Endothelial cell of umbilical vein (primary cell): ENCODE data around the gene GP5. TPM values are rescaled to one million over a fixed set of nuclear protein-coding genes. Genes with fewer than 3 reads are reported as not detected.

Source experiments
- BruUV-seq: library from RNA; stranded (reverse); fragments of 400-500 nt; replicated peaks from 2 replicates; lab custom pipeline; 2021; lab: Mats Ljungman, UMichigan
- CTCF ChIA-PET: fragments of 300-600, 350-600 bp; sonication (Branson Sonifier 250); formaldehyde crosslinking; loops from one replicate; lab custom pipeline; 2021; ENCODE audit warnings: antibody characterized with exemption, inconsistent platforms; lab: Charles Lee
- POLR2A ChIA-PET: fragments of 300-600, 350-600 bp; sonication (Branson Sonifier 250); formaldehyde crosslinking; loops from one replicate; lab custom pipeline; 2021; ENCODE audit warnings: antibody characterized with exemption, inconsistent platforms; lab: Charles Lee
- DNase-seq: peaks from one replicate; pipeline ENCODE4 v3.0.0-alpha.2; 2011; ENCODE audit warnings: low read depth, low spot score
- FAIRE-seq: peaks from 2 replicates; lab custom pipeline; 2011; peaks lifted over from hg19 to GRCh38; lab: Jason Lieb, UNC
- H2AFZ ChIP-seq: 2 replicates; pipeline ENCODE4 v1.6.0; 2012; ENCODE audit warnings: low read depth, low read length, control low read depth, inconsistent platforms
- H3K27ac ChIP-seq: 2 replicates; pipeline ENCODE4 v1.5.1; 2011; ENCODE audit warnings: low read depth, mild to moderate bottlenecking, control low read depth, low read length, moderate library complexity; ENCODE audit not compliant: insufficient read depth
- H3K27me3 ChIP-seq, 2 experiments: 2 replicates each; pipeline versions ENCODE4 v1.6.0 to v1.6.1; 2011; ENCODE audit warnings: low read length in 2 of 2, mixed read lengths in 1 of 2; ENCODE audit not compliant: control insufficient read depth in 2 of 2, insufficient read depth in 2 of 2
- H3K36me3 ChIP-seq, 2 experiments: 2 replicates in 1 of 2; 3 replicates in 1 of 2; pipeline ENCODE4 v1.5.1; 2011; ENCODE audit warnings: low read length in 2 of 2, mild to moderate bottlenecking in 1 of 2, moderate library complexity in 1 of 2; ENCODE audit not compliant: control insufficient read depth in 2 of 2, insufficient read depth in 2 of 2; ENCODE audit errors: extremely low read depth in 1 of 2
- H3K4me1 ChIP-seq: 3 replicates; pipeline ENCODE4 v1.5.1; 2011; ENCODE audit warnings: mild to moderate bottlenecking, low read length; ENCODE audit not compliant: control insufficient read depth, insufficient read depth; ENCODE audit errors: extremely low read depth
- H3K4me2 ChIP-seq: 2 replicates; pipeline ENCODE4 v1.6.1; 2011; ENCODE audit warnings: low read length, control low read depth, mixed read lengths; ENCODE audit not compliant: insufficient read depth
- H3K4me3 ChIP-seq, 3 experiments: fragments of 200-600 bp in 1 of 3; sonication (generic), shearing (Covaris generic) in 1 of 3; replicated peaks in 1 of 3; 2 replicates each; pipeline ENCODE4 v1.5.1; 2011 to 2016; ENCODE audit warnings: control low read depth in 3 of 3, low read length in 3 of 3, mild to moderate bottlenecking in 2 of 3, inconsistent platforms in 1 of 3, low read depth in 1 of 3, moderate library complexity in 1 of 3; ENCODE audit not compliant: insufficient read depth in 1 of 3
- H3K79me2 ChIP-seq: 2 replicates; pipeline ENCODE4 v1.6.0; 2012; ENCODE audit warnings: low read length, inconsistent platforms; ENCODE audit not compliant: control insufficient read depth, insufficient read depth
- H3K9ac ChIP-seq: replicated peaks from 2 replicates; pipeline ENCODE3; 2011; ENCODE audit warnings: low read length, control low read depth; ENCODE audit not compliant: insufficient read depth; ENCODE audit errors: extremely low read depth
- H3K9me1 ChIP-seq: replicated peaks from 3 replicates; pipeline ENCODE4 v1.6.0; 2011; ENCODE audit warnings: mild to moderate bottlenecking, low read length; ENCODE audit not compliant: control insufficient read depth, insufficient read depth; ENCODE audit errors: extremely low read depth
- H3K9me3 ChIP-seq: replicated peaks from 2 replicates; pipeline ENCODE4 v1.5.1; 2012; ENCODE audit warnings: low read length, inconsistent platforms; ENCODE audit not compliant: control insufficient read depth, insufficient read depth
- H4K20me1 ChIP-seq: replicated peaks from 2 replicates; pipeline ENCODE3; 2011; ENCODE audit warnings: mild to moderate bottlenecking, low read length; ENCODE audit not compliant: control insufficient read depth, insufficient read depth; ENCODE audit errors: extremely low read depth
- CTCF ChIP-seq, 2 donors: IDR thresholded peaks; 1 replicate in 1 of 2; 2 replicates in 1 of 2; pipeline ENCODE4 v1.5.1; 2011; ENCODE audit warnings: low read length in 2 of 2, mild to moderate bottlenecking in 2 of 2, moderate library complexity in 2 of 2, control low read depth in 1 of 2, inconsistent platforms in 1 of 2, low read depth in 1 of 2; ENCODE audit not compliant: insufficient read depth in 1 of 2; ENCODE audit errors: extremely low read depth in 1 of 2
- EZH2 ChIP-seq: IDR thresholded peaks from 2 replicates; pipeline ENCODE4 v1.6.1; 2012; ENCODE audit warnings: borderline replicate concordance, low read depth, mild to moderate bottlenecking, moderate library complexity, low read length, inconsistent platforms; ENCODE audit not compliant: severe bottlenecking
- FOS ChIP-seq: IDR thresholded peaks from 2 replicates; pipeline ENCODE4 v1.6.1; 2011; ENCODE audit warnings: mild to moderate bottlenecking, low read length, moderate library complexity, borderline replicate concordance; ENCODE audit not compliant: insufficient read depth
- GATA2 ChIP-seq: IDR thresholded peaks from 2 replicates; pipeline ENCODE4 v1.7.0; 2011; ENCODE audit warnings: low read depth, mild to moderate bottlenecking, moderate library complexity, mixed read lengths, low read length; ENCODE audit not compliant: insufficient read length, insufficient read depth
- JUN ChIP-seq: IDR thresholded peaks from 2 replicates; pipeline ENCODE4 v1.6.1; 2011; ENCODE audit warnings: borderline replicate concordance, low read depth; ENCODE audit not compliant: insufficient read length, insufficient read depth
- MAX ChIP-seq: IDR thresholded peaks from 2 replicates; pipeline ENCODE4 v1.6.1; 2011; ENCODE audit not compliant: insufficient read depth, insufficient read length
- MYC ChIP-seq: IDR thresholded peaks from one replicate; pipeline ENCODE4 v1.6.1; 2011; ENCODE audit warnings: mild to moderate bottlenecking, low read depth, low read length
- POLR2A ChIP-seq: IDR thresholded peaks from 2 replicates; pipeline ENCODE4 v1.6.1; 2012; ENCODE audit warnings: low read depth, mild to moderate bottlenecking, control low read depth, low read length
- POLR2AphosphoS5 ChIP-seq: IDR thresholded peaks from 2 replicates; pipeline ENCODE4 v1.6.1; 2012; ENCODE audit warnings: low read depth, mild to moderate bottlenecking, control low read depth, low read length, moderate library complexity; ENCODE audit not compliant: insufficient read depth
- dilution Hi-C: fragments of 300-500 bp; cut with MboI; formaldehyde crosslinking; loops from one replicate; pipeline ENCODE4 v1.15.0; 2019; ENCODE audit warnings: low sequenced_read_pairs; ENCODE audit not compliant: extremely low pct_ligation_motif_present
- intact Hi-C: fragments of 100-400 bp; cut with micrococcal nuclease; formaldehyde crosslinking; loops from one replicate; pipeline ENCODE4 v1.10.0; 2022
- polyA plus RNA-seq, 4 experiments: library from polyadenylated mRNA; depleted of rRNA in 3 of 4; stranded (reverse) in 3 of 4; unstranded in 1 of 4; fragments of >200 nt; gene quantifications; 2 replicates each; pipeline versions ENCODE4 v1.2.1 to v1.2.3, GENCODE V29; 2011 to 2012; ENCODE audit warnings: missing spikeins in 1 of 4
- total RNA-seq: library from RNA; stranded (reverse); gene quantifications from 2 replicates; pipeline ENCODE4 v1.2.3, GENCODE V29; 2021

The GP5 gene
- total and polyA plus RNA-seq, 2 donors (not counting 3 experiments of a cell fraction or from before 2014, with no cell fraction given), result 0.06 to 0.11 TPM

- no peak overlapping the region for H3K4me2 ChIP-seq
- H4K20me1 ChIP-seq, result no peaks in the 10 kb centered on the region
- POLR2A ChIA-PET, result no interaction called here
- no peak overlapping the region for H3K4me3 ChIP-seq
- H3K4me1 ChIP-seq, result peaks cover 6% of the 10 kb centered on the region
- H3K9me1 ChIP-seq, result no peaks in the 10 kb centered on the region
- H3K27ac ChIP-seq, result no peak overlapping the region
- H3K79me2 ChIP-seq, result no peaks in the 10 kb centered on the region
- dilution Hi-C loops, result no loop called here
- TF ChIP-seq JUN (no peak), MAX (no peak), POLR2A (no peak), GATA2 (no peak), EZH2 (no peak), CTCF (IDR thresholded peaks at IDR 0.05; ENCODE audit: extremely low read depth in 1 of 2, insufficient read depth in 1 of 2, low read depth in 1 of 2, low read length in 2 of 2) (no peak), FOS (no peak), POLR2AphosphoS5 (no peak), MYC (no peak)
- no peaks in the 10 kb centered on the region for H3K9me3 ChIP-seq
- H3K27me3 ChIP-seq, result peaks cover 22 to 43% of the 10 kb centered on the region in 2 experiments
- no peak overlapping the region for H3K9ac ChIP-seq
- BruUV-seq, result no TSS peak
- CTCF ChIA-PET, result interaction anchor here (0.8 to 6.6 kb wide), 4 partner anchors 48 to 734 kb away, joined by 3 to 74 read pairs (median 8); no protein-coding TSS in a partner anchor
- intact Hi-C loops, result loop anchor here (5.0 kb wide), 2 partner anchors 192 to 618 kb away; no protein-coding TSS in a partner anchor
- DNase-seq (no peak), FAIRE-seq (no peak)
- no peak overlapping the region for H2AFZ ChIP-seq
- no peaks in the 10 kb centered on the region for H3K36me3 ChIP-seq
Observed at GRCh38 chr3:194399874-194400411, 877 bp upstream of the GP5 start.
